GM23248 (cell line): ENCODE measurements around the gene SH3BGR. TPM values are rescaled to one million over a fixed set of nuclear protein-coding genes. Genes with fewer than 3 reads are reported as not detected.

Experiments used
- DNase-seq: peaks from one replicate; pipeline ENCODE4 v3.0.0-alpha.2; 2015
- H2AFZ ChIP-seq: fragments of 200-600 bp; sonication (generic); 2 replicates; pipeline ENCODE4 v1.6.1; 2016; ENCODE audit warnings: antibody characterized with exemption
- H3F3A ChIP-seq: fragments of 200-600 bp; sonication (generic); 2 replicates; pipeline ENCODE4 v1.6.1; 2016; ENCODE audit warnings: mild to moderate bottlenecking, antibody characterized with exemption, mixed run types; ENCODE audit not compliant: insufficient read depth
- H3K27ac ChIP-seq: fragments of 200-600 bp; sonication (generic); 2 replicates; pipeline ENCODE4 v1.5.1; 2016; ENCODE audit warnings: mild to moderate bottlenecking
- H3K27me3 ChIP-seq: fragments of 200-600 bp; sonication (generic); replicated peaks from 2 replicates; pipeline ENCODE4 v1.6.1; 2016; ENCODE audit warnings: mild to moderate bottlenecking; ENCODE audit not compliant: insufficient read depth
- H3K36me3 ChIP-seq: fragments of 200-600 bp; sonication (generic); 2 replicates; pipeline ENCODE4 v1.6.1; 2016; ENCODE audit warnings: low read depth, mild to moderate bottlenecking
- H3K4me1 ChIP-seq: fragments of 200-600 bp; sonication (generic); 2 replicates; pipeline ENCODE4 v1.6.1; 2016; ENCODE audit warnings: mild to moderate bottlenecking; ENCODE audit not compliant: insufficient read depth
- H3K4me2 ChIP-seq: fragments of 200-600 bp; sonication (generic); one replicate; pipeline ENCODE4 v1.6.1; 2016; ENCODE audit warnings: mild to moderate bottlenecking; ENCODE audit not compliant: unreplicated experiment
- H3K4me3 ChIP-seq: fragments of 200-600 bp; sonication (generic); 2 replicates; pipeline ENCODE4 v1.5.1; 2016; ENCODE audit warnings: mild to moderate bottlenecking
- H3K79me2 ChIP-seq: fragments of 200-600 bp; sonication (generic); 2 replicates; pipeline ENCODE4 v1.6.1; 2016; ENCODE audit warnings: mild to moderate bottlenecking; ENCODE audit not compliant: insufficient read depth
- H3K9ac ChIP-seq: fragments of 200-600 bp; sonication (generic); 2 replicates; pipeline ENCODE4 v1.6.1; 2016; ENCODE audit warnings: mild to moderate bottlenecking
- H3K9me2 ChIP-seq: fragments of 200-600 bp; sonication (generic); 2 replicates; pipeline ENCODE4 v1.6.1; 2016; ENCODE audit warnings: mixed run types, mild to moderate bottlenecking, moderate library complexity; ENCODE audit not compliant: insufficient read depth
- H3K9me3 ChIP-seq: fragments of 200-600 bp; sonication (generic); one replicate; pipeline ENCODE4 v1.6.1; 2017; ENCODE audit warnings: low read depth
- H4K20me1 ChIP-seq: fragments of 200-600 bp; sonication (generic); 2 replicates; pipeline ENCODE4 v1.6.0; 2016; ENCODE audit not compliant: insufficient read depth
- EZH2 ChIP-seq: fragments of 200-600 bp; sonication (generic); IDR thresholded peaks from 2 replicates; pipeline ENCODE4 v1.6.1; 2018; ENCODE audit warnings: antibody characterized with exemption, mild to moderate bottlenecking; ENCODE audit not compliant: insufficient read depth, poor library complexity, severe bottlenecking
- EZH2phosphoT487 ChIP-seq: fragments of 200-600 bp; sonication (generic); IDR thresholded peaks from 2 replicates; pipeline ENCODE4 v1.6.1; 2018; ENCODE audit warnings: antibody characterized with exemption, moderate library complexity, mild to moderate bottlenecking, low read depth; ENCODE audit not compliant: insufficient read depth
- WGBS, 2 experiments: methylation state at CpG; one replicate each; pipeline ENCODE4 v1.1.6; 2015 to 2017; ENCODE audit warnings: low lambda C conversion rate in 2 of 2, low coverage in 1 of 2; ENCODE audit errors: missing lambda C conversion rate in 2 of 2; 5-methylcytosine and 5-hydroxymethylcytosine counted together
- in situ Hi-C: fragments of 300-500 bp; cut with MboI; formaldehyde crosslinking; loops from 2 replicates; pipeline ENCODE4 v1.15.0; 2020
- polyA plus RNA-seq: library from polyadenylated mRNA; unstranded; fragments of >200 nt; fragmentation: Nextera tagmentation; extraction: Ambion mirVana; gene quantifications from 2 replicates; pipeline ENCODE4 v1.2.1, GENCODE V29; 2016
- total RNA-seq: library from RNA; depleted of rRNA; stranded (reverse); fragments of >200 nt; shearing (Covaris generic); gene quantifications from 2 replicates; pipeline ENCODE4 v1.2.3, GENCODE V29; 2014

Gene SH3BGR
- total and polyA plus RNA-seq, 2 experiments from 2014 or later: 4.4 to 5.7 TPM

DNA sequence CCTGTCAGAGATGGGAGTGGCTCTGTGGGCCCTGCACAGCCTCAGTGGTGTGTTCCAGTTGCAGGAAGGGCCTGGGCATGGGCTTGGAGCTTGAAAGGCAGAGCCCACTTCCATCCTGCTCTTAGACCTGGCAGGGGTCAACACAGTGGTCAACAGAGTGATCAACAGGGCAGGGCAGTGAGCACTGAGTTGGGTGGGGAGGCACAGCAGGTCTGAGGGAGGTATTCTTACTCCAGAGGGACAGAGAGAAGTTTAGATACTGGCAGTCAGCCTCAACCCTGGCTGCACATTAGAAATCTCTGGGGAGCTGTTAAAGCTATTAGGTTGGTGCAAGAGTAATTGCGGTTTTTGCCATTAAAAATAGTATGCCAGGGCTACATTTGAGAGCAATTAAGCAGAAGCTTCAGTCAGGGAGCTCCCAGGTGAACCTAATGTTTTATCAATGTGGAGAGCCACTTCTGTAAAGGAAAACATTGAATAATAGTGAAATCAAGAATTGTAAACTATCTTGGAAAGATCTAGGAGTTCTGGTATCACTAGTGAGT is 37.7 kb downstream of the SH3BGR start:
- in situ Hi-C loops: no loop called here
- 13 to 24% methylated on average over 1 of the region's 1 CpG for WGBS, 2 experiments
- no peaks in the 10 kb centered on the region for H3K9me3 ChIP-seq
- no peak overlapping the region for H3K27ac ChIP-seq
- no peaks in the 10 kb centered on the region for H3K36me3 ChIP-seq
- TF ChIP-seq EZH2phosphoT487: no peak
- no peak for TF ChIP-seq EZH2
- no peaks in the 10 kb centered on the region for H3F3A ChIP-seq
- no peaks in the 10 kb centered on the region for H3K9me2 ChIP-seq
- no peak overlapping the region for H3K4me2 ChIP-seq
- H3K79me2 ChIP-seq: no peaks in the 10 kb centered on the region
- H4K20me1 ChIP-seq: no peaks in the 10 kb centered on the region
- no peak overlapping the region for H3K9ac ChIP-seq
- H2AFZ ChIP-seq: no peak overlapping the region
- no peak overlapping the region for H3K4me3 ChIP-seq
- no peaks in the 10 kb centered on the region for H3K4me1 ChIP-seq
- no peak for DNase-seq
- H3K27me3 ChIP-seq: no peaks in the 10 kb centered on the region

DNA sequence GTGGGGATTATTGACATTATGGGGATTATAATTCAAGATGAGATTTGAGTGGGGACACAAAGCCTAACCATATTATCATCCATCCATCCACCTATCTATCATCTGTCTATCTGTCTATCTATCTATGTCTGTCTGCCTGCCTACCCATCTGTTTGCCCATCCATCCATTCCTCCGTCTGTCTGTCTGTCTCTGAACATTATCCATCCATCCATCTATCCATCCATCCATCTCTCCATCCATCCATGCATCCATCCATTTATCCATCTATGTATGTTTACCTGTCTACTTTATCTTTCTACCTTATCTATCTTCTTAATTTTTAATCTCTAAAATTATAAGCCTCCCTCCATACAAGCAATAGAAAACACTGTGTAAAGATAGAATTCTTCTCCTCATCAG is 47.4 kb downstream of the SH3BGR start:
- no peak for DNase-seq
- Histone ChIP-seq H2AFZ (no peak overlapping the region), H3K4me2 (no peak overlapping the region), H3K36me3 (no peaks in the 10 kb centered on the region), H3K9me2 (no peaks in the 10 kb centered on the region), H4K20me1 (no peaks in the 10 kb centered on the region), H3K27ac (no peak overlapping the region), H3K9ac (no peak overlapping the region), H3F3A (no peaks in the 10 kb centered on the region), H3K4me1 (no peaks in the 10 kb centered on the region), H3K27me3 (no peaks in the 10 kb centered on the region), H3K79me2 (no peaks in the 10 kb centered on the region), H3K9me3 (no peaks in the 10 kb centered on the region), H3K4me3 (no peak overlapping the region)
- TF ChIP-seq EZH2 (no peak), EZH2phosphoT487 (no peak)
- in situ Hi-C loops: no loop called here
- WGBS, 2 experiments: 73 to 74% methylated on average over 1 of the region's 1 CpG

DNA sequence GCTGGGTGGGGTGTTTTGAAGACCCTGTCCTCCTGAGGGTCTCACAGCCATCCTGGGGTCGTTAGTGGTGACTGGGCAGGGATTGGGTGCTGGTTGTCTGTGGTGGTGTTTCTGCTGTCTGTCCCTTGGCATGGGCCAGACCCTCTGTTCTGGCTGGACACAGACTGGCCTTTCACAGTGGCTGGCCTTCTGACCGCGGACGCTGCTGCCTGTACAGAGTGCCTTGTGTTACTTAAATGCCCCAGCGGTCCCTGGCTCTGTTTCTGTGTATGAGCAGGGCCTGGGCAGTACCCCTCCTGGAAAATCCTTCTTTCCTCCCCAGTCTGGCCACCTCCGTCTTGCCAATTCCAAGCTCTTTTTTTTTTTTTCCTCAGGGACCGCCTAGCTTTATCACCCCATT is 50.9 kb downstream of the SH3BGR start:
- no peaks in the 10 kb centered on the region for H3K9me3 ChIP-seq
- no peak overlapping the region for H2AFZ ChIP-seq
- no peaks in the 10 kb centered on the region for H3K27me3 ChIP-seq
- WGBS, 2 experiments: 54 to 69% methylated on average over 7 of the region's 7 CpGs
- H3K9me2 ChIP-seq: no peaks in the 10 kb centered on the region
- H3K27ac ChIP-seq: no peak overlapping the region
- H3K36me3 ChIP-seq: no peaks in the 10 kb centered on the region
- in situ Hi-C loops: loop anchor here (25.0 kb wide), 1 partner anchor 610 kb away; no protein-coding TSS in a partner anchor
- H3K9ac ChIP-seq: no peak overlapping the region
- H3F3A ChIP-seq: no peaks in the 10 kb centered on the region
- no peak overlapping the region for H3K4me3 ChIP-seq
- no peak for TF ChIP-seq EZH2
- no peak for TF ChIP-seq EZH2phosphoT487
- no peaks in the 10 kb centered on the region for H4K20me1 ChIP-seq
- DNase-seq: no peak
- H3K79me2 ChIP-seq: no peaks in the 10 kb centered on the region
- no peaks in the 10 kb centered on the region for H3K4me1 ChIP-seq
- no peak overlapping the region for H3K4me2 ChIP-seq

DNA sequence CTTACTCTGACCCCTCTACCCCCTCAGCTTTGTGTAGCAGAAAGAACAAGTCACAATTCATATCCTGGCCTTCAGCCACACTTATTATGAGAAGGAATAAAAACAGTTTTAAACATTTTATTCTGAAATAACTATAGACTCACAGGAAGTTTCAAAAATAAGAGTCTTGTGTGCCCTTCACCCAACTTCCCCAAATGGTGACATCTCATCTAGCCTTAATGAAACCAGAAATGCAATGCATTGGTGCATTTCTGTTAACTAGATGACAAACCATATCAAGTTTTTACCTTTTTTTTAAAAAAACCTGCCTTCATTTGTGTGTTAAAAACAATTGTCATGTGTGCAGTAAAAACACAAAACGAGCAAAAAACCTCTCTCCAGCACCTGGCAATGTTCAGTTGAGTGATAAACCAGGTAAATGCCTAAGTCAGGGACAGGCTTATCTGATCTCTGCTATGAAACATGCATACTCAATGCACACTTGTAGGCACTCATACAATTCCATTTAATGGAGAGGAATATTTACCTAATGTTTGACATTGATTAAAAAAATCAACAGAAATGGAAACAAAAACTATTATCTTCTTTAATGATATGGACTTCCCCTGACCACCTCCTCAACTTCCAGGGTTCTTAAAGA is 51.5 kb downstream of the SH3BGR start:
- DNase-seq: no peak
- no peaks in the 10 kb centered on the region for H3K27me3 ChIP-seq
- no peaks in the 10 kb centered on the region for H3F3A ChIP-seq
- H4K20me1 ChIP-seq: no peaks in the 10 kb centered on the region
- 11 to 17% methylated on average over 1 of the region's 1 CpG for WGBS, 2 experiments
- H3K9ac ChIP-seq: no peak overlapping the region
- H3K4me1 ChIP-seq: no peaks in the 10 kb centered on the region
- H3K4me3 ChIP-seq: no peak overlapping the region
- TF ChIP-seq EZH2: no peak
- H2AFZ ChIP-seq: no peak overlapping the region
- no peaks in the 10 kb centered on the region for H3K9me2 ChIP-seq
- no peak overlapping the region for H3K27ac ChIP-seq
- H3K79me2 ChIP-seq: no peaks in the 10 kb centered on the region
- H3K36me3 ChIP-seq: no peaks in the 10 kb centered on the region
- no peak overlapping the region for H3K4me2 ChIP-seq
- in situ Hi-C loops: loop anchor here (25.0 kb wide), 1 partner anchor 609 kb away; no protein-coding TSS in a partner anchor
- H3K9me3 ChIP-seq: no peaks in the 10 kb centered on the region
